GM19397 (cell line): ENCODE results near the gene PPP1R1C.

Experiments
- ATAC-seq: cut with Tn5 transposase; IDR thresholded peaks from one replicate; pipeline ENCODE4 v1.9.1; 2021; ENCODE audit warnings: mild to moderate bottlenecking, moderate library complexity; ENCODE audit not compliant: unreplicated experiment

Gene PPP1R1C

DNA sequence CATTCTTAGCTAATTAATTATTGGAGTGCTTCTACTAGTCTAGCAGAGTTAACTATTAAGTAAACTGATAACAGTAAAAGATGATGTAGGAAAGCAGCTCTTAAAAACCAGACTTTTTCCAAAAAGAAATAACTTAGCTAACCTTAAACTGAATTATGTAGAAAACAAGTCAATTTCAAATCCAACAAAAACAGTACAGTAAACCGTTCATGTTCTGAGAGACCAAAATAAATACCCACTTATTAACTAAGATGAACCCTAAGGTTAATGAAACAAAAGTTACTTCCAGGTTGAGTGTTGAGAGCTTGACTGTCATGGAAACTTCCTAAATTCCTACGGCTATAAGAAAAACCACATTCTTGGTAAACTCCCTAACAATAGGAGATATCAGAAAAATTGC, 181.2 kb downstream of the PPP1R1C start:
- ATAC-seq: no peak
